ENCODE measurements around the gene WDFY4. TPM values are rescaled to one million over a fixed set of nuclear protein-coding genes. Genes with fewer than 3 reads are reported as not detected.

Gene WDFY4
- total RNA-seq, 4 donors from 2014 or later: 0.60 to 20.6 (median 5.1) TPM

DNA sequence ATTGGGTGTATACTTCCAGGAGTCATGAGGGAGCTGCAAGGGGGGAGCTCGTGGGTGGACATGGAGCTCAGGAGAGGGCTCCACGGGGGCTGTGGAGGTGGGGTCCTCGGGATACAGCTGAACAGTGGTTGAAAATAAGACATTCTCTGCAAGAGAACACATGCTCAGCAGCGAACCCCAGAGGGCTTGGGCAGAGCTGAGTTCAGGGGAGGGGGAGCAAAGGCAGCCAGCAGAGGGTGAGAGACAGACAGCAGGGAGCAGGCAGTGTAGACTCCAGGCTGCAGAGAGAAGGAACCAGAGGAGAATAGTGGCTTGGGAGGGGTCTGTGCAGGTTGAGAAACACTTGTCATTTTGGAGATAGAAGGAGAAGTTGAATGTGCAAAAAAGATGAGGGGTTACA is 327.9 kb downstream of the WDFY4 start:
- no peaks in the 10 kb centered on the region for H3K36me3 ChIP-seq
- no peak overlapping the region for H3K27ac ChIP-seq
- TF ChIP-seq POLR2AphosphoS5 (IDR thresholded peaks at IDR 0.05): no peak
- TF ChIP-seq POLR2A (IDR thresholded peaks at IDR 0.05): no peak
- TF ChIP-seq EP300 (IDR thresholded peaks at IDR 0.05; ENCODE audit: low read depth): no peak
- TF ChIP-seq, protein P1, sequence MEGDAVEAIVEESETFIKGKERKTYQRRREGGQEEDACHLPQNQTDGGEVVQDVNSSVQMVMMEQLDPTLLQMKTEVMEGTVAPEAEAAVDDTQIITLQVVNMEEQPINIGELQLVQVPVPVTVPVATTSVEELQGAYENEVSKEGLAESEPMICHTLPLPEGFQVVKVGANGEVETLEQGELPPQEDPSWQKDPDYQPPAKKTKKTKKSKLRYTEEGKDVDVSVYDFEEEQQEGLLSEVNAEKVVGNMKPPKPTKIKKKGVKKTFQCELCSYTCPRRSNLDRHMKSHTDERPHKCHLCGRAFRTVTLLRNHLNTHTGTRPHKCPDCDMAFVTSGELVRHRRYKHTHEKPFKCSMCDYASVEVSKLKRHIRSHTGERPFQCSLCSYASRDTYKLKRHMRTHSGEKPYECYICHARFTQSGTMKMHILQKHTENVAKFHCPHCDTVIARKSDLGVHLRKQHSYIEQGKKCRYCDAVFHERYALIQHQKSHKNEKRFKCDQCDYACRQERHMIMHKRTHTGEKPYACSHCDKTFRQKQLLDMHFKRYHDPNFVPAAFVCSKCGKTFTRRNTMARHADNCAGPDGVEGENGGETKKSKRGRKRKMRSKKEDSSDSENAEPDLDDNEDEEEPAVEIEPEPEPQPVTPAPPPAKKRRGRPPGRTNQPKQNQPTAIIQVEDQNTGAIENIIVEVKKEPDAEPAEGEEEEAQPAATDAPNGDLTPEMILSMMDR (IDR thresholded peaks at IDR 0.05): no peak
- H3K4me3 ChIP-seq: no peak overlapping the region
- H3K9me3 ChIP-seq: no peaks in the 10 kb centered on the region
- 0 to 72% methylated on average over 1 to 4 of the region's 4 CpGs for WGBS, 2 donors (ENCODE audit: low coverage in 1 of 2)
- H3K27me3 ChIP-seq: no peaks in the 10 kb centered on the region
- H3K4me1 ChIP-seq: peaks cover 0 to 23% (median 3%) of the 10 kb centered on the region in 4 donors
- no peak for DNase-seq
- intact Hi-C loops (cut with DNase I; ENCODE audit: low total_unique reads): no loop called here
- in situ Hi-C loops (cut with MboI; ENCODE audit: low pct_ligation_motif_present in 1 of 4, low pct_unique_long_range_greater_than_20kb in 1 of 4, low sequenced_read_pairs in 3 of 4): no loop called here

DNA sequence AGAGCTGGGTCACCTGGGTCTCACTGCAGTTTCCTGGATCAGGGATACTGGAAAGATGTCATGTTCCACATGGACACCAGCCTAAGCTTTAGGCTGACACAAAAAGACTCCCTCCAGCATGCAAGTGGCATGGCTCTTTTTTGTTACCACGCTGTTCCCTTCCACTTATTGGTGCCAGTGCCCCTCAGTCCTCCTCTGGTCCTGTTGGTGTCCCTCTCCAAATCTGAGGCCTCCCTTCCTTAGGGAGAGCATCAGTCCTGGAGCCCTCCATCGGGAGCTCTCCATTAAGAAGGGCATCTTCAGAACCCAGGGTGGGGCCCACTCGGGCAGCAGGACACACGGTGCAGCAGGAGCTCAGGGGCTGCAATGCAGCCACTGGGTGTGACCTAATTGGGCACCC is 331.0 kb downstream of the WDFY4 start:
- intact Hi-C loops (cut with DNase I; ENCODE audit: low total_unique reads) (no loop called here), in situ Hi-C loops (cut with MboI; ENCODE audit: low pct_ligation_motif_present in 1 of 4, low pct_unique_long_range_greater_than_20kb in 1 of 4, low sequenced_read_pairs in 3 of 4) (no loop called here)
- no peak overlapping the region for H3K4me3 ChIP-seq
- H3K27me3 ChIP-seq: no peaks in the 10 kb centered on the region
- DNase-seq: no peak
- TF ChIP-seq POLR2AphosphoS5 (IDR thresholded peaks at IDR 0.05) (no peak), POLR2A (IDR thresholded peaks at IDR 0.05) (no peak), EP300 (IDR thresholded peaks at IDR 0.05; ENCODE audit: low read depth) (no peak)
- TF ChIP-seq, protein P1 (IDR thresholded peaks at IDR 0.05): no peak
- no peaks in the 10 kb centered on the region for H3K36me3 ChIP-seq
- H3K27ac ChIP-seq: no peak overlapping the region
- no peaks in the 10 kb centered on the region for H3K9me3 ChIP-seq
- H3K4me1 ChIP-seq: peaks cover 0 to 8% (median 0%) of the 10 kb centered on the region in 4 donors
- 40 to 77% methylated on average over 1 to 4 of the region's 4 CpGs for WGBS, 2 donors (ENCODE audit: low coverage in 1 of 2)

DNA sequence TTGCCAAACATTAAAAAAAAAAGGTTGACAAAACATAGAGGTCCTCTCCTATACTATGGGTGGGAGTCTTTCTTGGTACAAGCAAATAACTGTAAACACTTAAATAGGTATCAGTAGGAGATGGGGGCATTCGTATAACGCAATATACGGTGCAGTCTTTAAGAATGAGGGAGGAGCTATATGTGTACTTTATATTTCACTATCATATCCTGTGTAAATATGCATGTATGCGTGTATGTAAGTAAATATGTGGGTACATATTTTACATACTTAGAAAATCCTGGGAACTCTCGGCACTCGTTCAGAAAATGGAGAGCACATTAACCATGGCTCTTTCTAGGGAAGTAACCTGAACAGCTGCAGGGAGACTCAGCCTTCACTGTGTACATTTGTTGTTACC is 337.0 kb downstream of the WDFY4 start:
- H3K9me3 ChIP-seq: no peaks in the 10 kb centered on the region
- intact Hi-C loops (cut with DNase I; ENCODE audit: low total_unique reads): no loop called here
- WGBS, 2 donors (ENCODE audit: low coverage in 1 of 2): 68 to 82% methylated on average over 6 of the region's 6 CpGs

DNA sequence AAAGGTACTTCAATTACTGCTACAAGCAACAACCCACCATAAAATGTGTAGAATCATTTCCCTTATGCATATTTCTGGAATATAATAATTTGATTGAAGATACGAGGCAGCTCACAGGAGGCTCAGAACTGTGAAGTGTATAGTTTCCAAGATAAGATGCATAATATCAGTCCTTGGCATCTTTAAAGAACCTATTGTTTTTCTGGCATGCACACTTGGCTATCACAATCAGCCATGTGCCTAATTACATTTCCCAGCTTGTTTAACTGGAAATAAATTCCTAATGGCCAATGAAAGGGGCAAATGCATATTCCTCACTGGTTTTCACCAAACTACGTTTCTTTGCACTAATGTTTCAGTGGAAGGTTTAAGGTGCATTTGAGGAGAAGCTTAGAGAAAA is 338.4 kb downstream of the WDFY4 start:
- no peak overlapping the region for H3K4me3 ChIP-seq
- no peaks in the 10 kb centered on the region for H3K27me3 ChIP-seq
- H3K9me3 ChIP-seq: no peaks in the 10 kb centered on the region
- in situ Hi-C loops (cut with MboI; ENCODE audit: low pct_ligation_motif_present in 1 of 4, low pct_unique_long_range_greater_than_20kb in 1 of 4, low sequenced_read_pairs in 3 of 4) (no loop called here), intact Hi-C loops (cut with DNase I; ENCODE audit: low total_unique reads) (no loop called here)
- TF ChIP-seq POLR2AphosphoS5 (IDR thresholded peaks at IDR 0.05) (no peak), POLR2A (IDR thresholded peaks at IDR 0.05) (no peak), EP300 (IDR thresholded peaks at IDR 0.05; ENCODE audit: low read depth) (no peak)
- TF ChIP-seq, protein P1 (IDR thresholded peaks at IDR 0.05): no peak
- H3K36me3 ChIP-seq: no peaks in the 10 kb centered on the region
- H3K27ac ChIP-seq: peak overlapping the region; percentile 38 to 69 (median 56)
- H3K4me1 ChIP-seq: peaks cover 0 to 9% (median 3%) of the 10 kb centered on the region in 4 donors
- 35 to 55% methylated on average over 2 of the region's 2 CpGs for WGBS, 2 donors (ENCODE audit: low coverage in 1 of 2)
- no peak for DNase-seq

More for the DNA sequence above, 337.0 kb downstream of the WDFY4 start:
- in situ Hi-C loops (cut with MboI; ENCODE audit: low pct_ligation_motif_present in 1 of 4, low pct_unique_long_range_greater_than_20kb in 1 of 4, low sequenced_read_pairs in 3 of 4): no loop called here
- H3K36me3 ChIP-seq: no peaks in the 10 kb centered on the region
- H3K4me1 ChIP-seq: peaks cover 0 to 9% (median 3%) of the 10 kb centered on the region in 4 donors
- no peak overlapping the region for H3K4me3 ChIP-seq
- no peak for DNase-seq
- H3K27ac ChIP-seq: no peak overlapping the region
- H3K27me3 ChIP-seq: no peaks in the 10 kb centered on the region
- TF ChIP-seq EP300 (IDR thresholded peaks at IDR 0.05; ENCODE audit: low read depth) (no peak), POLR2AphosphoS5 (IDR thresholded peaks at IDR 0.05) (no peak), POLR2A (IDR thresholded peaks at IDR 0.05) (no peak)
- TF ChIP-seq, protein P1 (IDR thresholded peaks at IDR 0.05): no peak
